Aorta (tissue), 5 donors: ENCODE results near the gene SPINT1. TPM values are rescaled to one million over a fixed set of nuclear protein-coding genes. Genes with fewer than 3 reads are reported as not detected.

Experiments used
- ATAC-seq: fragments of 200-7000 bp; cut with Tn5 transposase; one replicate; pipeline ENCODE4 v1.9.1; 2022; ENCODE audit warnings: moderate library complexity; ENCODE audit not compliant: low FRiP score
- DNase-seq, 2 donors: peaks; one replicate each; pipeline ENCODE4 v3.0.0-alpha.2; 2020
- H3K27ac ChIP-seq, 2 donors: one replicate each; pipeline ENCODE4 v1.5.1; 2013; ENCODE audit warnings: low read length in 2 of 2, mild to moderate bottlenecking in 2 of 2, moderate library complexity in 2 of 2, control low read depth in 1 of 2, inconsistent platforms in 1 of 2, low read depth in 1 of 2
- H3K27me3 ChIP-seq, 2 donors: one replicate each; pipeline ENCODE4 v1.6.1; 2013; ENCODE audit warnings: control low read depth in 1 of 2, low read length in 1 of 2, mild to moderate bottlenecking in 1 of 2, moderate library complexity in 1 of 2; ENCODE audit not compliant: insufficient read depth in 2 of 2, control insufficient read depth in 1 of 2
- H3K36me3 ChIP-seq, 2 donors: one replicate each; pipeline ENCODE4 v1.6.1; 2013; ENCODE audit warnings: control low read depth in 1 of 2, low read length in 1 of 2, mild to moderate bottlenecking in 1 of 2; ENCODE audit not compliant: insufficient read depth in 2 of 2, control insufficient read depth in 1 of 2
- H3K4me1 ChIP-seq, 2 donors: one replicate each; pipeline ENCODE4 v1.6.1; 2013; ENCODE audit warnings: low read length in 2 of 2, control low read depth in 1 of 2, mild to moderate bottlenecking in 1 of 2, moderate library complexity in 1 of 2; ENCODE audit not compliant: insufficient read depth in 2 of 2, control insufficient read depth in 1 of 2
- H3K4me3 ChIP-seq, 2 donors: one replicate each; pipeline ENCODE4 v1.5.1; 2013; ENCODE audit warnings: low read length in 2 of 2, control low read depth in 1 of 2, mild to moderate bottlenecking in 1 of 2
- H3K9me3 ChIP-seq: one replicate; pipeline ENCODE4 v1.6.1; 2013; ENCODE audit warnings: mild to moderate bottlenecking, low read length; ENCODE audit not compliant: control insufficient read depth
- WGBS, 2 donors: extraction: QIAGEN DNeasy Blood & Tissue Kit; methylation state at CpG; one replicate each; pipeline ENCODE4 v1.1.7; 2013; 5-methylcytosine and 5-hydroxymethylcytosine counted together
- intact Hi-C, 2 donors: fragments of 100-400 bp; cut with DNase I; formaldehyde crosslinking; loops; one replicate each; pipeline versions ENCODE4 v1.14.2 to v1.15.0; 2022
- polyA plus RNA-seq, 2 donors: library from polyadenylated mRNA; stranded (reverse); fragments of 200-250 nt; gene quantifications; one replicate each; pipeline ENCODE4 v1.2.3, GENCODE V29; 2013
- total RNA-seq, 2 donors: library from RNA; stranded (reverse); fragmentation: NEBNext Ultra II Directional; extraction: Animal tissue kit (Norgen Biotek cat#: 25700); gene quantifications; one replicate each; pipeline ENCODE4 v1.2.1, GENCODE V29; 2021
- donor health status: healthy with polysubstance abuse.
- donor health status: Bipolar disorder and iron deficiency.
- donor health status: DM: no; HTN: no; CAD: no.
- donor health status: DM: no; HTN: no; CAD: no.
- donor health status: DM: yes; HTN: yes; CAD: no.

SPINT1 gene
- total and polyA plus RNA-seq, 4 donors, result 1.9 to 15.5 (median 3.1) TPM

DNA sequence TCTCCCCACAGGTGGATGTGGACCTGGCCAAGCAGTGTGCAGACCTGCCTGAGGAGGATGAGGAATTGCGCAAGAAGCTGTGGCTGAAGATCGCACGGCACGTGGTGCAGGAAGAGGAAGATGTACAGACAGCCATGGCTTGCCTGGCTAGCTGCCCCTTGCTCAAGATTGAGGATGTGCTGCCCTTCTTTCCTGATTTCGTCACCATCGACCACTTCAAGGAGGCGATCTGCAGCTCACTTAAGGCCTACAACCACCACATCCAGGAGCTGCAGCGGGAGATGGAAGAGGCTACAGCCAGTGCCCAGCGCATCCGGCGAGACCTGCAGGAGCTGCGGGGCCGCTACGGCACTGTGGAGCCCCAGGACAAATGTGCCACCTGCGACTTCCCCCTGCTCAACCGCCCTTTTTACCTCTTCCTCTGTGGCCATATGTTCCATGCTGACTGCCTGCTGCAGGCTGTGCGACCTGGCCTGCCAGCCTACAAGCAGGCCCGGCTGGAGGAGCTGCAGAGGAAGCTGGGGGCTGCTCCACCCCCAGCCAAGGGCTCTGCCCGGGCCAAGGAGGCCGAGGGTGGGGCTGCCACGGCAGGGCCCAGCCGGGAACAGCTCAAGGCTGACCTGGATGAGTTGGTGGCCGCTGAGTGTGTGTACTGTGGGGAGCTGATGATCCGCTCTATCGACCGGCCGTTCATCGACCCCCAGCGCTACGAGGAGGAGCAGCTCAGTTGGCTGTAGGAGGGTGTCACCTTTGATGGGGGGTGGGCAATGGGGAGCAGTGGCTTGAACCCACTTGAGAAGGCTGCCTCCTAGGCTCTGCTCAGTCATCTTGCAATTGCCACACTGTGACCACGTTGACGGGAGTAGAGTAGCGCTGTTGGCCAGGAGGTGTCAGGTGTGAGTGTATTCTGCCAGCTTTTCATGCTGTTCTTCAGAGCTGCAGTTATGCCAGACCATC lies 59.0 kb downstream of the SPINT1 start:
- Histone ChIP-seq H3K9me3 (no peaks in the 10 kb centered on the region), H3K27ac (no peak overlapping the region), H3K36me3 (peaks cover 0 to 8% of the 10 kb centered on the region in 2 donors), H3K4me3 (no peak overlapping the region), H3K4me1 (no peaks in the 10 kb centered on the region), H3K27me3 (no peaks in the 10 kb centered on the region)
- peak in 1 of 2 donors; percentile 79 for DNase-seq
- intact Hi-C loops, result loop anchor here in 1 of 2 donors (5.0 kb wide), 1 partner anchor 279 kb away; no protein-coding TSS in a partner anchor
- ATAC-seq, result no peak
- 82 to 88% methylated on average over 33 of the region's 33 CpGs for WGBS, 2 donors

DNA sequence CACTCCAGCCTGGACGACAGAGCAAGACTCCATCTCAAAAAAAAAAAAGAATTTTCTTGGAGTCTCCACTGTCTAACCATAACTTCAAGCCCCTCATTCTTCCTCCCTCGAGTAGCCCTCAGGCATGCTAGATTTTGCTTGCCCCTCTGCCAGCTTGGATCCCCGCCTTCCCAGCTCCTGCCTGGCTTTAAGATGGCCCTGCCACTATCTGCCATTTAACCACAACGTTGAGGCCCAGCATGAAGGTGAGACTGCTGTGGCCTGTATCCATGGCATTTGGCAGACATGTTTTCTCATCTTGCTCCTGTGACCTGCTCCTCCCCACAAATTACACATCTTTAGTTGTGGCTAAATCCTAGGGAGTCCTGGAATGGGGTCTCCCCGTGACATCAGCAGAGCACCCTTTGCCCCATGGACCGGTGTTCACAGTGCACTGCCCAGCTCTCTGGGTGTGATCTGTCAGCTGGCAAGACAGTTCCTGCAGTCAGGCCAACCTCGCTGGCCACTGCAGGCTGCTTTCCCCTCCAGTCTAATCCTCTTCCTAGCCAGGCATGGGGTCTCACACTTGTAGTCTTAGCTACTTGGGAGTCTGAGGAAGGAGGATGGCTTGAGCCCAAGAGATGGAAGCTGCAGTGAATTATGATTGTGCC lies 60.8 kb downstream of the SPINT1 start:
- DNase-seq (no peak), ATAC-seq (no peak)
- 59 to 70% methylated on average over 6 to 7 of the region's 7 CpGs for WGBS, 2 donors
- H3K27me3 ChIP-seq, result no peaks in the 10 kb centered on the region
- H3K9me3 ChIP-seq, result no peaks in the 10 kb centered on the region
- H3K4me3 ChIP-seq, result no peak overlapping the region
- peaks cover 0 to 8% of the 10 kb centered on the region in 2 donors for H3K36me3 ChIP-seq
- no peaks in the 10 kb centered on the region for H3K4me1 ChIP-seq
- peak overlapping the region in 1 of 2 donors; percentile 31 for H3K27ac ChIP-seq
- intact Hi-C loops, result loop anchor here (2.0 to 5.0 kb wide), 4 partner anchors 38 to 280 kb away; partner anchors contain the start of gene INO80 (in 1 of the 2)

- DNase-seq (peak; percentile 92 to 95), ATAC-seq (peak; percentile 91)
- peak overlapping the region; percentile 58 to 86 for H3K27ac ChIP-seq
- intact Hi-C loops, result loop anchor here (2.0 to 5.0 kb wide), 6 partner anchors 34 to 211 kb away; partner anchors contain the start of gene INO80 (in 1 of the 2)
- 1 to 2% methylated on average over 31 to 36 of the region's 36 CpGs for WGBS, 2 donors
- H3K4me1 ChIP-seq, result no peaks in the 10 kb centered on the region
- no peaks in the 10 kb centered on the region for H3K27me3 ChIP-seq
- H3K9me3 ChIP-seq, result no peaks in the 10 kb centered on the region
- H3K4me3 ChIP-seq, result peak overlapping the region in 1 of 2 donors; percentile 13
- H3K36me3 ChIP-seq, result peaks cover 0 to 3% of the 10 kb centered on the region in 2 donors
These were observed 62.5 kb downstream of the SPINT1 start for GRCh38 chr15:40906091-40906990.

DNA sequence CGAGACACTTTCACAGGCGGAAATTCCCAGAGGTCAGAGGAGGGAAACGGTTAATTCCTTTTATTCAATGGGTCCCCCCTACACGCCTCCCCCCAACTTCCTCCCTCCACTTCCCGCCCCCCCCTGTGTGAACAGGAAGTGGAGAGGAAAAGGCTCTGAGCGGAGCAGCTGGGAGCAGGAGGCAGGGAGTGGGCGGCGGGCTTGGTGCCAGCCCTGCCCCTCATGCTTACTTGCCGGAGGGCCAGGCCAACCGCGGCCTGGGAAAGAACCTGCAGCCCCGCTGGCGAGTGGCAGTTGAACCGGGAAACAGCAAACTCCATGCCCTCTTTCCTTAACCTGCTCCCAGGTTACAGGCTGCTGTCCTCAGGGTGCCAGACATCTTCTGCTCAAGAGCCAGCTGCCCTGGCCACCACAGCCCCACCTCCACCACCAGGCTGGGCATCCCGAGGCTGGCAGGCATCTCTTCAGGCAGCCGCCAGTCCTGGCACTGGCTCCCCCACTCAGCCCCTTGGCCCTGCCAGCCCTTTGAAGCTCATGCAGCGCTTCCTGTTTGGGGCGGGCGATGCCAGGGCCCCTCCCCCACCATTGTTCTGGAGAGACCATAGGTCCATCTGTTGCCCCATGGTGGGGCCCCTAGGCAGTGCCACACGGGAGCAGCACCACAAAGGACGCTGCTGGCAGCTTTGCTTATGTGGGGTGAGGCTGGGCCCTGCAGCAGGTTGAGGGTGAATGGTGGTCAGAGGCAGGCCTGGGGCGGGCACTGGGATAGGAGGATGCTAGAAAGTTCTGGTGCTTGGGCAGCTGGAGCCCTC lies 63.3 kb downstream of the SPINT1 start:
- H3K4me3 ChIP-seq, result no peak overlapping the region
- intact Hi-C loops, result loop anchor here (2.0 to 5.0 kb wide), 6 partner anchors 34 to 210 kb away; partner anchors contain the start of gene INO80 (in 1 of the 2)
- DNase-seq (no peak), ATAC-seq (peak; percentile 3)
- H3K27ac ChIP-seq, result peak overlapping the region; percentile 58 to 86
- H3K36me3 ChIP-seq, result peaks cover 0 to 3% of the 10 kb centered on the region in 2 donors
- H3K4me1 ChIP-seq, result no peaks in the 10 kb centered on the region
- no peaks in the 10 kb centered on the region for H3K27me3 ChIP-seq
- 6 to 8% methylated on average over 22 of the region's 22 CpGs for WGBS, 2 donors
- H3K9me3 ChIP-seq, result no peaks in the 10 kb centered on the region

Other genes starting within 250 kb of the SPINT1 start
- 1 to 10 TPM in 1 of 2 donors, under 1 TPM in 1; 0.42 to 1.6 TPM for gene KNL1, start 249.8 kb upstream of the SPINT1 start, total RNA-seq
- gene KNL1, start 249.8 kb upstream of the SPINT1 start, polyA plus RNA-seq, result under 1 TPM; 0.03 to 0.50 TPM
- gene RAD51, start 148.9 kb upstream of the SPINT1 start, total RNA-seq, result under 1 TPM; 0.42 to 0.87 TPM
- under 1 TPM; 0.33 to 0.50 TPM for gene RAD51, start 148.9 kb upstream of the SPINT1 start, polyA plus RNA-seq
- gene RMDN3, start 88.8 kb upstream of the SPINT1 start, total RNA-seq, result 10 to 100 TPM; 21.1 to 29.1 TPM
- gene RMDN3, start 88.8 kb upstream of the SPINT1 start, polyA plus RNA-seq, result 10 to 100 TPM; 27.3 to 29.2 TPM
- gene GCHFR, start 80.0 kb upstream of the SPINT1 start, total RNA-seq, result 1 to 10 TPM; 4.5 to 7.7 TPM
- 10 to 100 TPM; 21.0 to 48.2 TPM for gene GCHFR, start 80.0 kb upstream of the SPINT1 start, polyA plus RNA-seq
- gene C15orf62, start 74.1 kb upstream of the SPINT1 start, total RNA-seq, result under 1 TPM; 0.19 to 0.87 TPM
- under 1 TPM in 1 of 2 donors, not detected in 1; 0.97 TPM for gene C15orf62, start 74.1 kb upstream of the SPINT1 start, polyA plus RNA-seq
- 10 to 100 TPM in 1 of 2 donors, 1 to 10 TPM in 1; 9.3 to 17.4 TPM for gene ZFYVE19, start 37.0 kb upstream of the SPINT1 start, total RNA-seq
- gene ZFYVE19, start 37.0 kb upstream of the SPINT1 start, polyA plus RNA-seq, result 10 to 100 TPM; 14.5 to 48.0 TPM
- 10 to 100 TPM; 29.4 to 34.7 TPM for gene DNAJC17, start 36.6 kb upstream of the SPINT1 start, total RNA-seq
- gene DNAJC17, start 36.6 kb upstream of the SPINT1 start, polyA plus RNA-seq, result 10 to 100 TPM; 20.5 to 75.9 TPM
- gene PPP1R14D, start 15.3 kb upstream of the SPINT1 start, total RNA-seq, result not detected
- 10 to 100 TPM in 1 of 2 donors, not detected in 1; 22.3 TPM for gene PPP1R14D, start 15.3 kb upstream of the SPINT1 start, polyA plus RNA-seq
- under 1 TPM; 0.19 to 0.30 TPM for gene RHOV, start 30.2 kb downstream of the SPINT1 start, total RNA-seq
- under 1 TPM in 1 of 2 donors, not detected in 1; 0.15 TPM for gene RHOV, start 30.2 kb downstream of the SPINT1 start, polyA plus RNA-seq
- gene VPS18, start 50.4 kb downstream of the SPINT1 start, total RNA-seq, result 10 to 100 TPM; 18.6 to 22.5 TPM
- gene VPS18, start 50.4 kb downstream of the SPINT1 start, polyA plus RNA-seq, result 10 to 100 TPM in 1 of 2 donors, 1 to 10 TPM in 1; 5.5 to 10.3 TPM
- 10 to 100 TPM in 1 of 2 donors, 1 to 10 TPM in 1; 9.7 to 28.4 TPM for gene DLL4, start 85.3 kb downstream of the SPINT1 start, total RNA-seq
- under 1 TPM; 0.20 to 0.38 TPM for gene DLL4, start 85.3 kb downstream of the SPINT1 start, polyA plus RNA-seq
- gene CHAC1, start 109.4 kb downstream of the SPINT1 start, total RNA-seq, result 1 to 10 TPM; 2.1 to 5.3 TPM
- 1 to 10 TPM; 1.2 to 4.5 TPM for gene CHAC1, start 109.4 kb downstream of the SPINT1 start, polyA plus RNA-seq